GM13977 (cell line): ENCODE results near the gene CMKLR1.

Experiments
- DNase-seq: peaks from one replicate; pipeline ENCODE4 v3.0.0; 2012; ENCODE audit warnings: low spot score
- CTCF ChIP-seq: IDR thresholded peaks from 2 replicates; pipeline ENCODE4 v1.5.1; 2012; ENCODE audit warnings: mild to moderate bottlenecking, control low read depth; ENCODE audit not compliant: insufficient read depth; ENCODE audit errors: extremely low read depth, missing control alignments
- in situ Hi-C: fragments of 300-500 bp; cut with MboI; formaldehyde crosslinking; loops from one replicate; pipeline ENCODE4 v1.12.0; 2022; ENCODE audit warnings: low sequenced_read_pairs, low pct_unique_long_range_greater_than_20kb, mixed read lengths, inconsistent platforms; ENCODE audit not compliant: unreplicated experiment

Gene CMKLR1

GRCh38 chr12:108338915-108339657 lies at the start of gene CMKLR1:
TSS of gene CMKLR1 (minus strand) at chr12:108339311. CDS start at chr12:108293591, 45,720 bp downstream.
- peak; percentile 40 for DNase-seq
- no peak for TF ChIP-seq CTCF
- in situ Hi-C loops, result no loop called here

DNA sequence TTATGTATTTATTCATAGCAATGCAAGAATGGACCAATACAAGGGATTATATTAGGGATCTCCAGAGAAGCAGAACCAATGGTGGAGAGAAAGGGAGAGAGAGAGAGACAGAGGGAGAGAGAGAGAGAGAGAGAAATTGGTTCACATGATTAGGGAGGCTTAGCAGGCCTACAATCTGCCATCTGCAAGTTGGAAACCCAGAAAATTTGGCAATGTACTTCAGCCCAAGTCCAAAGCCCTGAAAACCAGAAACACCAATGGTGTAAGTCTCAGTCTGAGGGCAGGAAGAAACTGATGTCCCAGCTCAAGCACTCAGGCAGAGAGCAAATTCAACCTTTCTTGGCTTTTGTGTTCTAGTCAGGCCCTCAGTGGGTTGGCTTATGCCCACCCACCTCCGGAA lies 48.7 kb upstream of the CMKLR1 start:
- TF ChIP-seq CTCF, result no peak
- DNase-seq, result no peak
- in situ Hi-C loops, result no loop called here

GRCh38 chr12:108386709-108387360 lies 47.7 kb upstream of the CMKLR1 start:
- in situ Hi-C loops, result no loop called here
- no peak for DNase-seq
- no peak for TF ChIP-seq CTCF

- TF ChIP-seq CTCF, result peak; percentile 25
- in situ Hi-C loops, result no loop called here
- no peak for DNase-seq
These were observed 43.3 kb upstream of the CMKLR1 start for GRCh38 chr12:108382437-108382801.

GRCh38 chr12:108381787-108382436 lies 42.8 kb upstream of the CMKLR1 start:
- DNase-seq, result no peak
- no peak for TF ChIP-seq CTCF
- in situ Hi-C loops, result no loop called here

GRCh38 chr12:108380382-108380781 lies 41.3 kb upstream of the CMKLR1 start:
- no peak for DNase-seq
- in situ Hi-C loops, result no loop called here
- TF ChIP-seq CTCF, result no peak
